ENCODE results near the gene DBNDD2. TPM values are rescaled to one million over a fixed set of nuclear protein-coding genes. Genes with fewer than 3 reads are reported as not detected.
A peak's percentile ranks its signal among the peaks of the same experiment; 100 is the strongest.

DBNDD2 gene, protein sequence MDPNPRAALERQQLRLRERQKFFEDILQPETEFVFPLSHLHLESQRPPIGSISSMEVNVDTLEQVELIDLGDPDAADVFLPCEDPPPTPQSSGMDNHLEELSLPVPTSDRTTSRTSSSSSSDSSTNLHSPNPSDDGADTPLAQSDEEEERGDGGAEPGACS
- total RNA-seq = 10 to 100 TPM; 12.1 to 47.4 (median 20.9) TPM

DNA sequence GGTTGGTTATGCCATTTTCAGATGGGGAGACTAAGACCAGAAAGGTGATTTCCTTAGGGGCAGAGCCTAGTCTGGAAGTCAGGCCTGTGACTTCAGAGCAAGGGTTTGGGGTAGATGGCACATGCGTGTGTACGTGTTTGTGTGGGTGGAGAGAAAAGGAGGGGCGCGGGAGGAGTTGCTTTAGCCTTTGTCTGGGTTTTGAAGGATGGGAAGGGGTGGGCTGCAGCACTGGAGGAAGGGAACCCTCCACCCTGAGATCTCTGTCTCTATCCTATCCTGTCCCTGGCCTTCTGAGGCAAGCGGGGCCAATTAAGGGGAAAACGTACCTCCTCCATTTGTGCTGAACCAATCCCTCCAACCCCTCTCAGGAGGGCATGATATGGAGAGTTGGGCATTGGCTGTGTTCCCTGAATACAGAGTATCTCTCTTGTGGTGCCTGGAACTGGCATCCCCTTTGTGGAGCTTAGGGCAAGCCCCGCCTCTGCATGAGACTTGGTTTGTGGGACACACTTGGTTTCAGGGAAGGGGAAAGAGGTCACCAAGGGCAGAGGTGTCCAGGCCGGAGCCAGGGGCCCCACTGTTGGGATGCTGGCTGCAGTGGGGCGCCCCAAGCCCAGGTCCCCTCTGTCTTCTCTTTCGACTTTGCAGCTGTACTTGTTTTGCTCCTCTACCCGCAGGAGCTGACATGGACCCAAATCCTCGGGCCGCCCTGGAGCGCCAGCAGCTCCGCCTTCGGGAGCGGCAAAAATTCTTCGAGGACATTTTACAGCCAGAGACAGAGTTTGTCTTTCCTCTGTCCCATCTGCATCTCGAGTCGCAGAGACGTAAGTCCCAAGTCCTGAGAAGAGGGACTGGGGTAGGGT lies at the start of gene DBNDD2:
Gene DBNDD2 (plus strand): TSS at position 507 of the 863 bp plus-strand sequence. CDS start 179 bp downstream, at position 686.
- H3K4me1 ChIP-seq = peaks cover 0 to 10% of the 10 kb centered on the region in 2 donors
- peak within 1 kb of the TSS; percentile 70 to 90 (median 85) for H3K27ac ChIP-seq
- TF ChIP-seq, protein P1, sequence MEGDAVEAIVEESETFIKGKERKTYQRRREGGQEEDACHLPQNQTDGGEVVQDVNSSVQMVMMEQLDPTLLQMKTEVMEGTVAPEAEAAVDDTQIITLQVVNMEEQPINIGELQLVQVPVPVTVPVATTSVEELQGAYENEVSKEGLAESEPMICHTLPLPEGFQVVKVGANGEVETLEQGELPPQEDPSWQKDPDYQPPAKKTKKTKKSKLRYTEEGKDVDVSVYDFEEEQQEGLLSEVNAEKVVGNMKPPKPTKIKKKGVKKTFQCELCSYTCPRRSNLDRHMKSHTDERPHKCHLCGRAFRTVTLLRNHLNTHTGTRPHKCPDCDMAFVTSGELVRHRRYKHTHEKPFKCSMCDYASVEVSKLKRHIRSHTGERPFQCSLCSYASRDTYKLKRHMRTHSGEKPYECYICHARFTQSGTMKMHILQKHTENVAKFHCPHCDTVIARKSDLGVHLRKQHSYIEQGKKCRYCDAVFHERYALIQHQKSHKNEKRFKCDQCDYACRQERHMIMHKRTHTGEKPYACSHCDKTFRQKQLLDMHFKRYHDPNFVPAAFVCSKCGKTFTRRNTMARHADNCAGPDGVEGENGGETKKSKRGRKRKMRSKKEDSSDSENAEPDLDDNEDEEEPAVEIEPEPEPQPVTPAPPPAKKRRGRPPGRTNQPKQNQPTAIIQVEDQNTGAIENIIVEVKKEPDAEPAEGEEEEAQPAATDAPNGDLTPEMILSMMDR (IDR thresholded peaks at IDR 0.05) = no peak
- TF ChIP-seq POLR2A (IDR thresholded peaks at IDR 0.05) = no peak
- peak within 1 kb of the TSS in 2 of 3 donors; percentile 72 to 86 for H3K4me3 ChIP-seq (replicated peaks in 1 of 3)
- 95% methylated on average over 20 to 21 of the region's 21 CpGs for WGBS, 2 donors
- no peaks in the 10 kb centered on the region for H3K9me3 ChIP-seq
- intact Hi-C loops (cut with DNase I) = no loop called here
- DNase-seq = no peak
- peaks cover 0 to 5% of the 10 kb centered on the region in 2 donors for H3K36me3 ChIP-seq
- no peaks in the 10 kb centered on the region for H3K27me3 ChIP-seq

DNA sequence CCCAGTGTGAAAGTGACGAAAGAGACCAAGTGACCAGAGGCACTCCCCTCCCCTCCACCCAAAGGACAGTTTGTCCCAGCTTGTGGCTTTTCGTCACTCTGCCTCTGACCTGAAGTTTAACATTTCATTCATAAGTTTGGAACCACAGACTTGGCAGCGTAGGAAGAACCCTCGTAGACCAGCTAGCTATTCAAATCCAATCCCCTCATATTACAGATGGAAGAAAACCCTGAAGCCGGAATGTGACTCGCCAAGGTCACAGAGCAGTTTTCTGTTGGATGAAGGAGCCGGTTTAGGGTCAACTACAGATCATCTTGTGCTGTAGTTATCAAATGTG lies 49.1 kb upstream of the DBNDD2 start:
- Histone ChIP-seq H3K9me3 (no peaks in the 10 kb centered on the region), H3K4me1 (peaks cover 23 to 44% of the 10 kb centered on the region in 2 donors), H3K36me3 (no peaks in the 10 kb centered on the region), H3K27me3 (no peaks in the 10 kb centered on the region), H3K27ac (peak overlapping the region; percentile 37 to 82 (median 81)), H3K4me3 (replicated peaks in 1 of 3) (no peak overlapping the region)
- intact Hi-C loops (cut with DNase I) = no loop called here
- DNase-seq = no peak
- TF ChIP-seq POLR2A (IDR thresholded peaks at IDR 0.05) = no peak
- TF ChIP-seq, protein P1 (IDR thresholded peaks at IDR 0.05) = no peak
- 90 to 91% methylated on average over 7 of the region's 7 CpGs for WGBS, 2 donors

DNA sequence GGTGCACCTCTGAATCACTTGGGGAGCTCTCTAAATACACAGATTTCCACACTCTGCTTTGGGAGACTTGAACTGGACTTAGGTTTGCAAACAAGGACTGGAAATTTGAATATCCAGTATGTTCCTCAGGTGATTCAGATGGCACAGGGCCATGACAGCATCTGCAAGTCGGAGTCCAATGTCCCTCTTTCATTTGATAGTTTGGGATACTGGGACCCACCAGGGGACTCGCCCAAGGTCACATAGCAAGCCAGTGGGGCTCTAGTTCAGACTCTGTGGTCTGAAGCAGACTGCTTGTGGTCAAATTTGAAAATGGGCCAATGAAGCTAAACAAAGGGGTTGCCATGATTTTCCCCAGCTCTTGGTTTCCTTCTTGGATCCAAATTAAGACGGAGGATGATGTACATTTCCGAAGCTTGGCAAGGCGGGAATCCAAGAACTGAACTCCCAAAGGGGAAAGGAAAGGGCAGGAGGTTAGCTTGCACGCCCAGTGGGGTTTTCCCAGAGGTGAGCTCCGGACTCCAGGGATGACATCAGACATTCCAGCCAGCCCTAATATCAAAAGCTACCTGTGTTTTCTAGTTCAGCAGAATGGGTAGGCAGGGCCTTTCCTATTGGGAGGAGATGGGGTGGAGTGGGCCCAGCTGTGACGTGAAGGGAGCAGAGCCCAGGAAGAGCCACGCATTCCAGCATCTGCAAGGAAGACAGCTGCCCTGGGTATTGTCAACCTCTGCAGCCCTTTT lies 48.5 kb upstream of the DBNDD2 start:
- Histone ChIP-seq H3K36me3 (no peaks in the 10 kb centered on the region), H3K27ac (peak overlapping the region; percentile 37 to 82 (median 81)), H3K27me3 (no peaks in the 10 kb centered on the region), H3K4me3 (replicated peaks in 1 of 3) (no peak overlapping the region), H3K9me3 (no peaks in the 10 kb centered on the region), H3K4me1 (peaks cover 25 to 46% of the 10 kb centered on the region in 2 donors)
- intact Hi-C loops (cut with DNase I) = no loop called here
- WGBS, 2 donors = 66 to 82% methylated on average over 9 of the region's 9 CpGs
- no peak for DNase-seq
- TF ChIP-seq POLR2A (IDR thresholded peaks at IDR 0.05) = no peak
- TF ChIP-seq, protein P1 (IDR thresholded peaks at IDR 0.05) = no peak

- intact Hi-C loops (cut with DNase I) = no loop called here
Measured at GRCh38 chr20:45361793-45362192, 46.3 kb upstream of the DBNDD2 start.

More at GRCh38 chr20:45361793-45362192, 46.3 kb upstream of the DBNDD2 start:
- H3K4me3 ChIP-seq (replicated peaks in 1 of 3) = no peak overlapping the region
- no peaks in the 10 kb centered on the region for H3K27me3 ChIP-seq
- peaks cover 12 to 15% of the 10 kb centered on the region in 2 donors for H3K36me3 ChIP-seq
- H3K9me3 ChIP-seq = no peaks in the 10 kb centered on the region
- WGBS, 2 donors = 85% methylated on average over 6 of the region's 6 CpGs
- TF ChIP-seq, protein P1 (IDR thresholded peaks at IDR 0.05) = no peak
- TF ChIP-seq POLR2A (IDR thresholded peaks at IDR 0.05) = no peak
- peaks cover 25 to 42% of the 10 kb centered on the region in 2 donors for H3K4me1 ChIP-seq
- DNase-seq = no peak
- H3K27ac ChIP-seq = no peak overlapping the region

Data from thyroid gland (tissue), 4 donors.